ENCODE measurements around the gene BCL11B.

BCL11B gene

DNA sequence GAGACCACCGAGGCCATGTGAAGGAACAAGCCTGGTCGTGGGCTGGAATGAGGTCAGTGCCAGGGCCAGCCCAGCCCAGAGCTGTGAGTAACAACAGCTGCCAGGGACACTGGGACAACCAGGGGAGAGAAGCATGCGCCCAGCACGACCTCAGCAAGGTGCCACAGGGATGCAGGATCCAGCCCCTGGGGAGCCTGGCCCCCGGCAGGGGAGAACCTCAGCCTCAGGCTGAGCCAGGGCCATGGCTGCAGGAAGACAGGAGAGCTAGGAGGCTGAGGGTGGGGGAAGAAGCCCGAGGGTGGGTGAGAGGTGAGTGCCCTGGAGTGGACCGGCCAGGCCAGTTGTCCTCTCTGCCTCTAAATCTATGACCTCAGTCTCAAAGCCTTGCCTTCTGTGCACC, 62.6 kb downstream of the BCL11B start:
- no peak for TF ChIP-seq EZH2 (IDR thresholded peaks at IDR 0.05; ENCODE audit: borderline replicate concordance, low read length)
- TF ChIP-seq, protein P1, sequence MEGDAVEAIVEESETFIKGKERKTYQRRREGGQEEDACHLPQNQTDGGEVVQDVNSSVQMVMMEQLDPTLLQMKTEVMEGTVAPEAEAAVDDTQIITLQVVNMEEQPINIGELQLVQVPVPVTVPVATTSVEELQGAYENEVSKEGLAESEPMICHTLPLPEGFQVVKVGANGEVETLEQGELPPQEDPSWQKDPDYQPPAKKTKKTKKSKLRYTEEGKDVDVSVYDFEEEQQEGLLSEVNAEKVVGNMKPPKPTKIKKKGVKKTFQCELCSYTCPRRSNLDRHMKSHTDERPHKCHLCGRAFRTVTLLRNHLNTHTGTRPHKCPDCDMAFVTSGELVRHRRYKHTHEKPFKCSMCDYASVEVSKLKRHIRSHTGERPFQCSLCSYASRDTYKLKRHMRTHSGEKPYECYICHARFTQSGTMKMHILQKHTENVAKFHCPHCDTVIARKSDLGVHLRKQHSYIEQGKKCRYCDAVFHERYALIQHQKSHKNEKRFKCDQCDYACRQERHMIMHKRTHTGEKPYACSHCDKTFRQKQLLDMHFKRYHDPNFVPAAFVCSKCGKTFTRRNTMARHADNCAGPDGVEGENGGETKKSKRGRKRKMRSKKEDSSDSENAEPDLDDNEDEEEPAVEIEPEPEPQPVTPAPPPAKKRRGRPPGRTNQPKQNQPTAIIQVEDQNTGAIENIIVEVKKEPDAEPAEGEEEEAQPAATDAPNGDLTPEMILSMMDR (IDR thresholded peaks at IDR 0.05; ENCODE audit: low read length): no peak
- H3K79me2 ChIP-seq (ENCODE audit: insufficient read depth, low read length): no peaks in the 10 kb centered on the region
- H3K9ac ChIP-seq (ENCODE audit: low read length): no peak overlapping the region
- H4K20me1 ChIP-seq (ENCODE audit: insufficient read depth, low read length): no peaks in the 10 kb centered on the region
- H3K36me3 ChIP-seq (ENCODE audit: insufficient read depth, low read length): no peaks in the 10 kb centered on the region
- no peak overlapping the region for H3K27ac ChIP-seq (ENCODE audit: low read depth, low read length, poor library complexity, severe bottlenecking)
- H3F3A ChIP-seq (ENCODE audit: insufficient read depth, low read length): no peaks in the 10 kb centered on the region
- H3K4me1 ChIP-seq (ENCODE audit: insufficient read depth, low read length, severe bottlenecking): no peaks in the 10 kb centered on the region
- no peak overlapping the region for H3K4me2 ChIP-seq (ENCODE audit: low read length)
- H3K27me3 ChIP-seq (ENCODE audit: insufficient read depth, low read length): no peaks in the 10 kb centered on the region; the same call in 1 of the 2 replicates
- H2AFZ ChIP-seq (ENCODE audit: low read length): no peak overlapping the region
- no peaks in the 10 kb centered on the region for H3K9me3 ChIP-seq (ENCODE audit: low read length)
- no peak overlapping the region for H3K4me3 ChIP-seq (ENCODE audit: low read depth, low read length, poor library complexity, severe bottlenecking)
- H3K9me2 ChIP-seq (ENCODE audit: low read depth, low read length): no peaks in the 10 kb centered on the region

DNA sequence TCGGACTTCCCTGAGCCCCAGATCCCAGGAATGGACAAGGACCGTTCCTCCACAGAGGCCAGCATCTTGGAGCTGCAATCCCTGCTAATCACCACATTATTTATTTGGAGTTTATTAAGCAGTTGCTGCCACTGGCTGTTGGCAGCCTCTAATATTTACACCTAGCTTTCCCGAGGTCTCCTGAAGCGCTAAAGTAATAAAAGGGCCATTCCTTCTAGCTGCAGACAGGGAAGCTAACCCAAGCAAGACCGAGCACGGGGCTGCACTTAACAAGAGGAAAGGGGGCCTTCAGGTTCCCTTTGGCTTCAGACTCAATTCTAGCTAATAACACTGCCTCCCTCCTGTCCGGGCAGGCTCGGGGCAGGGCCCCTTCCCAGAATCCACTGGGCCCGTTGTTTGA, 63.7 kb downstream of the BCL11B start:
- Histone ChIP-seq H3K36me3 (ENCODE audit: insufficient read depth, low read length) (no peaks in the 10 kb centered on the region), H3K27me3 (ENCODE audit: insufficient read depth, low read length) (no peaks in the 10 kb centered on the region; the same call in 1 of the 2 replicates), H3K27ac (ENCODE audit: low read depth, low read length, poor library complexity, severe bottlenecking) (no peak overlapping the region), H3K79me2 (ENCODE audit: insufficient read depth, low read length) (no peaks in the 10 kb centered on the region), H2AFZ (ENCODE audit: low read length) (no peak overlapping the region), H3K9me2 (ENCODE audit: low read depth, low read length) (no peaks in the 10 kb centered on the region), H4K20me1 (ENCODE audit: insufficient read depth, low read length) (no peaks in the 10 kb centered on the region), H3K9ac (ENCODE audit: low read length) (no peak overlapping the region), H3F3A (ENCODE audit: insufficient read depth, low read length) (no peaks in the 10 kb centered on the region), H3K4me1 (ENCODE audit: insufficient read depth, low read length, severe bottlenecking) (no peaks in the 10 kb centered on the region), H3K4me3 (ENCODE audit: low read depth, low read length, poor library complexity, severe bottlenecking) (no peak overlapping the region), H3K9me3 (ENCODE audit: low read length) (no peaks in the 10 kb centered on the region), H3K4me2 (ENCODE audit: low read length) (no peak overlapping the region)
- TF ChIP-seq, protein P1 (IDR thresholded peaks at IDR 0.05; ENCODE audit: low read length): no peak
- no peak for TF ChIP-seq EZH2 (IDR thresholded peaks at IDR 0.05; ENCODE audit: borderline replicate concordance, low read length)

DNA sequence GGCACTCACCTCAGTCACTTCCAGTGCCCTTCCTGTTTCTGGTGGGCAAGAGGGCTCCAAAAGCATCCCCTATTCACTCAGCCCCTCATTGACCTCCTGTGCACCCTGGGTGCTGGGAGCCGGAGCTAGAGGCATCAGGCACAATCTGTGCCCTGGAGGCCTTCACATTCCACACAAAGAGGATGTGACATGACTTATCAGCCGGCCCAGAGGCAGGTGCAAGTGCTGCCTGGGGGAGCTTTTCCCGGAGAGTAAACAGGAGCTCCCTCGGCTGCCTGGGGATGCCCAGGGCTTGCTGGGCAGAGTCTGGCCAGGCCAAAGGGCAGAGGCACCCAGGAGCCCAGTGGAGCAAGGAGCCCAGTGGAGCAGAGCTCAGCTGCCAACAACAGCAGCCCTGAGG, 64.5 kb downstream of the BCL11B start:
- no peaks in the 10 kb centered on the region for H3K4me1 ChIP-seq (ENCODE audit: insufficient read depth, low read length, severe bottlenecking)
- no peaks in the 10 kb centered on the region; the same call in 1 of the 2 replicates for H3K27me3 ChIP-seq (ENCODE audit: insufficient read depth, low read length)
- no peak overlapping the region for H2AFZ ChIP-seq (ENCODE audit: low read length)
- no peaks in the 10 kb centered on the region for H3K9me3 ChIP-seq (ENCODE audit: low read length)
- no peaks in the 10 kb centered on the region for H3K36me3 ChIP-seq (ENCODE audit: insufficient read depth, low read length)
- no peaks in the 10 kb centered on the region for H3K9me2 ChIP-seq (ENCODE audit: low read depth, low read length)
- no peak overlapping the region for H3K4me2 ChIP-seq (ENCODE audit: low read length)
- H3K4me3 ChIP-seq (ENCODE audit: low read depth, low read length, poor library complexity, severe bottlenecking): no peak overlapping the region
- no peak overlapping the region for H3K27ac ChIP-seq (ENCODE audit: low read depth, low read length, poor library complexity, severe bottlenecking)
- no peak overlapping the region for H3K9ac ChIP-seq (ENCODE audit: low read length)
- no peaks in the 10 kb centered on the region for H3F3A ChIP-seq (ENCODE audit: insufficient read depth, low read length)
- TF ChIP-seq, protein P1 (IDR thresholded peaks at IDR 0.05; ENCODE audit: low read length): no peak
- no peak for TF ChIP-seq EZH2 (IDR thresholded peaks at IDR 0.05; ENCODE audit: borderline replicate concordance, low read length)
- H3K79me2 ChIP-seq (ENCODE audit: insufficient read depth, low read length): no peaks in the 10 kb centered on the region
- no peaks in the 10 kb centered on the region for H4K20me1 ChIP-seq (ENCODE audit: insufficient read depth, low read length)
